ENCODE data around the gene SYNE1.
A peak's percentile ranks its signal among the peaks of the same experiment; 100 is the strongest.

The SYNE1 gene

DNA sequence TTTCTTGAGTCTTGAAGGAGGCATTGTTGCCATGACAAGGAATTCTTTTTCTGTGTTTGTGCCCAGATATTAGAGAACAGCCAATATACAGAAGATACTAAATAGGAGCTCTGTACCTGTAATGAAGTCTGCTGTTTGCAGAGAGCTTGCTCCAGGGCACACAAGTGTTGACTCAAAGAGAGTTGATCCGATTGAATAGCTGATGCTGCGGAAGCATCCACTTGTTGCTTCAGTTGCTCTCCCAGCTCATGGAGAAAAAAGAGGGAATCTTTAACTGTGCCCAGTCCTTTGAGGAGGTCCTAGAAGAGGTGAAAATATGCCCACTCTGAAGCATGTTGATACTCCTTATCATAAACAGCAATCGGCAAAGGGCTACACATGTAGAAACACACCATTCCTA lies 418.3 kb downstream of the SYNE1 start:
- DNase-seq, result peak; percentile 59

DNA sequence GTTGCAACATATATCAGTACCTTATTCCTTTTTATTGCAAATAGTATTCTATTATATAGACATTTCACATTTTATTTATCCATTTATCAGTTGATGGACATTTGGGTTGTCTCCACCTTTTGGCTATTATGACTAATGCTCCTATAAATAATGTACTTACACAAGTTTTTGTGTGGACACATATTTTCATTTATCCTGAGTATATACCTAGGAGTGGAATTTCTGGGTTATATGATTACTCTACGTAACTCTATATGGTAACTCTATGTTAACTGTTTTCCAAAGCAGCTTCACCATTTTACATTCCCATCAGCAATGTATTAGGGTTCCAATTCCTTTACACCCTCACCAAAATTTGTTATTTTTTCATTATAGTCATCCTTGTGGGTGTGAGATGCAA lies 424.7 kb downstream of the SYNE1 start:
- no peak for DNase-seq

DNA sequence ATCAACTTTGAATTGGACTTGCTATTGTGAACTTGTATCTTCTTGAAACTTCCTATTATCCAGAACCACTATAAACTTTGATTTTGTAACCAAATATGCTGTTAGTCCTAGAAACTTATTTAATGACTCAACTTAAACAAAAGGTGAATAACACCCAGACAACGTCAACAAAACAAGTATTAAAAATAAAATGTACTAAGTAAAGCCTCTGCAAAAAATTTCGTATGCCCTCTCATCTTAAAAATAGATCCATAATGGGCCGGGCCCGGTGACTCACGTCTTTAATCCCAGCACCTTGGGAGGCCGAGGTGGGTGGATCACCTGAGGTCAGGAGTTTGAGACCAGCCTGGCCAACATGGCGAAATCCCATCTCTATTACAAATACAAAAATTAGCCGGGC lies 428.0 kb downstream of the SYNE1 start:
- DNase-seq, result no peak

DNA sequence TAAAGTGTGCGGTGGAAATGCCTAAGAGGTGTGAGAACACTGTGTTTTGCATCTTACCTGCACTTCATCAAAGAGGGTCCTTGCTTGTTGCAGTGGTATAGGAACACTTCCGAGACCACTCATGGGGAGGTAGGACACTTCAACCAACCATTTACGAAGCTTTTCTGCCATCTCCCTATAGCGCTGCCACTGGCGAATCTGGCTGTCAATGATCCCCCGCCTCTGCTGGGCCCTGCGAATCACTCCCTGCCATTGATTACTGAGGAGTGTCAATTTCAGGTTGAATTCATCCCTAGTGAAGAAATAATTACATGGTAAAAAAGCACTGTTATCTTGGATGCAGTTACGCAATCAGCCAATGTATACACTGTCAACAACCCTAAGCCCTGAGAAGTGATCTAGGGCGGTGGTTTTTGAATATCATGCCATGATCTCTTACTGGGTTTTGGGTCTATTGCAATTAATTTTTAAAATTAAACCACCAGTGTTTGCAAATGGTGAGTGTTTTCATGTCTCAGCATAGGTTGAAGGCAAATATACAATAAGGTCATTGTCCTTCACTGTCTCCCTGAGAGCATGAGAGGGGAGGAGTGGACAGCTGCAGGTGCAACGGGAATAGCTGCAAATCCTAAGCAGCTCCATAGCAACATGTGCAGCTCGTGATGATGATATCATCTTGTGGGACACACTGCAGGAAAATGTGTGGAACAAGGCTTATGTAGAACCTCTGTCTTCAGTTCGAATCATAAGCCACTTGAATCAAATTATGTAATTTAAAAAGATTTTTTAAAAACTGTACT lies 429.0 kb downstream of the SYNE1 start:
- peak; percentile 8 for DNase-seq

DNA sequence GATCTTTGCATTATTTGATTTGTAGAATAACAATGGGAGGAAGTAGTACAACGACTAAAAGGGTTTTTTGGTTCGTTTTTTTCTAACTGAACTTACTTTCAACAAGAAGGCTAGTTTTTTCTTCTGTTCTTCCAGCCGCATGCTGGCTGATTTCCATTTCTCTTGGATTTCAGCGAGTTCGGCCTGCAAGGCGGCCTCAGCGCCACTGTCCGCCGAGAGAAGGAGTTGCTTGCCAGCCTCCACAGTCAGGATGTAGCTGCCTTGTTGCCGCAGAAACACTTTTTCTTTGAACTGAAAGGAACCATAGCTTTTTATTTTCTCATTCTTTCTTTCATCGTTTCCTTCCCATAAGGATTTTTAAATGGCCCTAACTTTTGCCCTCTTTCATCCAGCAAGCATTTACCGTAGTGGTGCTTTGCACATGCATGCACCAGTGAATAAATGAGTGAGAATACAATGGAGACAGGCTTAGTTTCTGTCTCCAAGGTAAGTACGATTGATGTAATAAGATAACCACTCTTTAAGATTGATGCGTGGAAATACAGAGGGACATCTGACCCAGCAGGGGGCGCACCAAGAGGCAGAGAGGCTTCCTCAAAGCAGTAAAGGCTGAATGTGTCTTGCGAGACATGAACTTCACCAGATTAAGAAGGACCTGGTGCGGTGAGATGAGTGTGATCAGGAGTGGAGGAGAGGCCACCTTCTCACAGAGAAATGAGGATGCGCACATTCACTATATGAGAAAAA lies 430.9 kb downstream of the SYNE1 start:
- no peak for DNase-seq

DNA sequence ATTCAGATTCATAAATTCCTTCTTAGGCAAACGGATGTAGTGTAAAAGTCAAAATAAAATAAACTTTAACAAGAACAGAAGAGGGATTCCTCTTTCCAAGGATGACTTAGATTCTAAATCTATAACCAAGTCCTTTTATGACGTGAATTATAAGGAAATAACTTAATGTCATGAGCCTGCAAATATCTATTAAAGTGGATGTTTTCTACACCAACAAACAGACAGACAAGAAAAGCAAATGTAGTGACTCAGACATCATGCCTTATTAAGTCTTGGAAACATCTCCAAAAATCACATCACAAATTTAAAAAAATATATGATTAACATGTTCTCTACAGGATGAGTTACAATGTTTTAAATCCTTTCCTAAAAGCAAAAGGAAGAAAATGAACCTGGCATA lies 432.6 kb downstream of the SYNE1 start:
- DNase-seq, result no peak

DNA sequence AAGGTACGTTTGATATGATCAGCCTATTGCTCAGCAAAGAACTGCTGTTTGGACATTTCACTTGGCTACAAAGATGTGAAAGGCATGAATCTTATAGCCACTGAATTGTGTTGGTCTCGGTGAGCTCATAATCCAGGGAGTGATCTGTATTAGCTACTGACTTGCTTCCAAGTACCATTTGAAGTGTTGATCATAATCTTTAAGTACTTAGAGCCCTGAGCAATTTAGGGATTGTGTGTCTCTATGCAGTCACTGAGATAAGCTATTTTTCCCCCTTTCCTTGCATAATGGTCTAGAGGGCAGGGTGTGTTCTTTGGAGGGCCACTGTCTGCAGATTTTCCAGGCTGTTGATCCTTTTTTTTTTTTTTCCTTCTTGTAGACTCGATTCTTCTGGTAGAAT lies 436.0 kb downstream of the SYNE1 start:
- DNase-seq, result no peak

DNA sequence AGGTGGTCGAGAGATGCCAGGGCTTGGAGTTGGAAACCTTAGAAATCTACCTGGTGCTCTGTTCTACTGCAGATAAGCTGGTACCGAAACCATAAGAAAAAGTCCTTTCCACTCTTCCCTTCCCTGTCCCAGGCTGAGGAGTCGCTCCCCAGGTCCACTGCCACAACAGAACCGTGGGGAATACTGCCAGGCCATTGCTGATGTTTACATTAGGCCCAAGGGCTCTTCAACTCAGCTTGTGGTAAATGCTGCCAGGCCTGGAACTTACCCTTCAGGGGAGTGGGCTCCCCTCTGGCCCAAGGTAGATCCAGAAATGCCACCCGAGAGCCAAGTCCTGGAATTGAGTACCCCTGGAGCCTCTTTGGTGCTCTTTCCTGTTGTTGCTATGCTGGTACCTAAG lies 441.3 kb downstream of the SYNE1 start:
- peak; percentile 50 for DNase-seq

DNA sequence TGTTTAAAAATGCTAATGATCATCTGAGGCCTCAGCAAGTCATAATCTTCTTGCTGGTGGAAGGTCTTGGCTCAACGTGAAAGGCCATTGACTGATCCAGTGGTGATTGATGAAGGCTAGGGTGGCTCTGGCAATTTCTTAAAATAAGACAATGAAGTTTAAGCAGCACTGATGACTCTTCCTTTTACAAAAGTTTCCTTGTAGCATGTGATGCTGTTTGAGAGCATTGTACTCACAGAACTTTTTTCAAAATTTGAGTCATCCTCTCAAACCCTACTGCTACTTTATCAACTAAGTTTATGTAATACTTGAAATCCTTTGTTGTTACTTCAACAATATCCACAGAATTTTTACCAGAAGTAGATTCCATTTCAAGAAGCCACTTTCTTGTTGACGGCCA lies 447.4 kb downstream of the SYNE1 start:
- no peak for DNase-seq

DNA sequence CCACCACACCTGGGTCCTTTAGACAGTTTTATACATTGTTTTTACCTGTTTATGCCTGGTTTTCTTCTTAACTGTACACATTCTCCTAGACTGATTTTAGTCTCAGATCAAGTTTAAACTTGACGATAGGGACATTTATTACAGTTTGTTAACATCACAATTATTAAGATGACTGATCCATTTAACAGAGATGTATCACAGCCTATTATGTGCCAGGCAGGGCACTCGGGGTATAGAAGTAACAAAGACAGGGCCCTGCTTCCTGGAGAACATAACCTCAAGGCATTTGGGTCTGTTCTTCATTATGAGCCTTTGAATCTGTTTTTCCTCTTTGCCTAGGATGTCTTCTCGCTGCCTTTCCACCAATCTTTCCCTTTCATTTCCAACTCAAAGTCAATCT lies 449.2 kb downstream of the SYNE1 start:
- DNase-seq, result no peak

DNA sequence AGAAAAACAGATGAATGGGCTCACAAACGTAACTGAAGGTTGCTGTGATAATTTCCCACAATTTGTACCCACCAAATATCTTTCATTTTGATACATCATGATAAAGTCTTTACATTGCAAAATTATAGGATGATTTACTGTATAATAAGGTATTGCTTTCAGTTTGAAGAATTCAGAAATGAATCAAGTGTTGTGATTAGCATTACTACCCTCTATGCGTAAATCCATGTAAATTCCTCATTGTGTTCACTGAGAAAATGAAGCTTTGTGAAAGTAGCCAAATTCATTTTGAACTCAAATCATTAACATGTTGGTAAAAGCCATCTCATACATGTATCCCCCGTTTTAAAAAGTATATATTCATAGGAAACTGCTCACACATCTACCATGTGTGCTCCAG lies 450.3 kb downstream of the SYNE1 start:
- no peak for DNase-seq

DNA sequence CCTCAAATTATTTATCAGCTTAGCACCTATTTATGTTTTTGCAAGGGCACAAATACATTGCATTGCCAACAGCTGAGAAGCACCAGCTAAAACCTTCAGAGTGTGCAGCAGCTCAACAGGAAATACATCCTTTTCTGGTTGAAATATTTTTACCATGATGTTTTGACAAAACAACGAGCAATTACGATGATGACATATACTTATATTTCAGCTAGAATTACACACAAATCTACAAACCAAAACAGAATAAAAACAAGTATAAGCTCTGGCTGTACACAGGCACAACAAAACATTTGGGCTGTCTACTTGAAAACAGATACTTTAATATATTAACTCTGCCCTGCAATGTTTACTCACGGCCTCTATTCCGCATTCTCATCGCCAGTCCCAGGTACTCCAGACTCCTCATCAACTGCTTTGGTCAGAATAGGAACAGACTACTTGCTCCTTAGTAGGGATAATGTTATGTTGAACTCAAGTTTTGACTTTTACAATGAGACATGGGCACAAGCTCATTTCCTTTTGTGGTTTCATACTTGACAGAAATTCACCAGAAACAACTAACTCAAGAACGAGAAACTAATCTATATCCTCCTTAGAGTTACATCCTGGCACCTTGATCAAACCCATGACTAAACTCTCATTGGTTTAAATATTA lies 452.1 kb downstream of the SYNE1 start:
- DNase-seq, result peak; percentile 11

DNA sequence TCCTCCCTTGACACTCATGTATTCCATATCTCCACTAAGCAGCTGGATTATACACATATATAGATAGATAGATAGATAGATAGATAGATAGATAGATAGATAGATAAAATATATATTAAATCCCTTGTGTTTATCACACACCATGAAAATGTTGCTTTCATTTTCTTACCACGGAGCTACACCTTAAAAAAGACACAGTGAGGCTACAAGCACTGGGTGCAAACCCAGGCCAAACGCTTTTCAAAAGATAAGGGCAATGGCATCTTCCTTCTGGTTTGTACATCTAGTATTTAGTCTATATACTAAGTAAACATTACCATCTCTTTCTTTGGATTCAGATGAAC lies 452.6 kb downstream of the SYNE1 start:
- no peak for DNase-seq

DNA sequence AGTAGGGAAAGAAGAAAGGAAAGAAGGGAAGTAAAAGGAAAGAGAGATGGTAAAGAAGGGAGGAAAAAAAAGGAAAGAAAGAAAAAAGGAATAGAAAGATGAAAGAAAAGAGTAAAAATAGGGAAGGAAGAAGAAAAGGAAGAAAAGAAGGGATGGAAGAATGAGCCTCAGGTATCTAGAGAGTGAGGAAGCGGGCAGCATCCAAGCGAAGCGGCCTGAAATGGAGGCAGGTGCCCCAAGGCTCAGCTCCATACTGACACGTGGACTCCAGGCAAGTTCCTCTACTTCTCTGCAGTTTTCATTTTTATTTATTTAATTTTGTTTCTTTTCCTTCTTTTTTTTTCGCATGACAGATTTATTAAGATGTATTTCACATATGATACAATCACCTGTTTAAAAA lies 456.6 kb downstream of the SYNE1 start:
- no peak for DNase-seq

DNA sequence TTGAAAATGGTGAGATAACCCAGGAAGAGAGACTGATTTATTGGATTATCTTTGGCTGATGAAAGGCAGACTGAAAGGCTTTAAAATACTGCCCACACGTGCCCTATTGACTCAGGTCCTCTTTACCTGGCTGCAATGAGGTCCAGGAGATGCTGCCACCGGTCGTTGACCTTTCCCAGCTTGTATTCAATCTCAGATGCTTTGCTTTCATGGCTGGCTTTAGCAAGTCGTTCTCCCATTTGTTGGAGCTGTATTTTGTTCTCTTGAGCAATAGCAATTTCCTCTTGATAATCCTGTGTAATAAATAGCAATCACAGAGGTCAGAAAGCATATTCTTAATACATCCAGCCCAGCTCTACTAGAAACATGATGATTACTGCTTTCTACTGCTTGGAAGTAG lies 460.9 kb downstream of the SYNE1 start:
- DNase-seq, result no peak

DNA sequence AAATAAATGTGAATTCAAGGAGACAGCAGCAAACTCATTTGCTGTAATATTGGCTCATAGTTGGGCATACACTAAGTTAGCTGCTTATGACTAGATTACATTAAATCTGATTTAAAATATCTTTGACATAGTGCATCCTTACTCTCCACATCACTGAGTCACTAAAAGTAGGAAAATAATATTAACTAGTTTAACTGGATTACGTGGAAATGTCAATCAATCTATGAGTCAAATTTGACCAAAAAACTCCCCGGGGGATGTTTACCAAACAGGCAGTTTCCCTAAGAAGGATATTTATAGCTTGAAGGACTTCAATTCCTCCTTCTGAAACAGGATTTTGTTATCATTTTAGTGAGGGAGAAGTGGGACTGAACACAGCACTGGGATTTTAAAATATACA lies 463.2 kb downstream of the SYNE1 start:
- no peak for DNase-seq

DNA sequence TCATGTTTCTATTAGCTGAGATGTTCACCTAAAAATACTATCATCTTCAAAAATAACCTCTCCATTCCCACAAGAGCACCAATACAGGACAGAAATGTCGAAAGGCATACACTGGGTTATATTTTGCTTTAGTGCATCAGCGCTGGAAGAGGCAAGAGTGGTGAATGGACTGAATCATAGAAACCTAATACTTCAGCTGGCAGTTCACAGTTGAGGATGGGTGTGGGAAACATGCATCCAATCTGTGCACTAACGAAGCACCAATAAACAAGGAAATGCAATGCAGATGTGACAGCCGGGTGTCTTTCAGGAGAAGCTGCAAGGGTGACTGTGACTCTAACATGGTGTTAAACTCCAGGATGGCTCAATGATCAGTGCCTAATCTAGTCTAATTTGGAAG lies 463.8 kb downstream of the SYNE1 start:
- DNase-seq, result no peak

DNA sequence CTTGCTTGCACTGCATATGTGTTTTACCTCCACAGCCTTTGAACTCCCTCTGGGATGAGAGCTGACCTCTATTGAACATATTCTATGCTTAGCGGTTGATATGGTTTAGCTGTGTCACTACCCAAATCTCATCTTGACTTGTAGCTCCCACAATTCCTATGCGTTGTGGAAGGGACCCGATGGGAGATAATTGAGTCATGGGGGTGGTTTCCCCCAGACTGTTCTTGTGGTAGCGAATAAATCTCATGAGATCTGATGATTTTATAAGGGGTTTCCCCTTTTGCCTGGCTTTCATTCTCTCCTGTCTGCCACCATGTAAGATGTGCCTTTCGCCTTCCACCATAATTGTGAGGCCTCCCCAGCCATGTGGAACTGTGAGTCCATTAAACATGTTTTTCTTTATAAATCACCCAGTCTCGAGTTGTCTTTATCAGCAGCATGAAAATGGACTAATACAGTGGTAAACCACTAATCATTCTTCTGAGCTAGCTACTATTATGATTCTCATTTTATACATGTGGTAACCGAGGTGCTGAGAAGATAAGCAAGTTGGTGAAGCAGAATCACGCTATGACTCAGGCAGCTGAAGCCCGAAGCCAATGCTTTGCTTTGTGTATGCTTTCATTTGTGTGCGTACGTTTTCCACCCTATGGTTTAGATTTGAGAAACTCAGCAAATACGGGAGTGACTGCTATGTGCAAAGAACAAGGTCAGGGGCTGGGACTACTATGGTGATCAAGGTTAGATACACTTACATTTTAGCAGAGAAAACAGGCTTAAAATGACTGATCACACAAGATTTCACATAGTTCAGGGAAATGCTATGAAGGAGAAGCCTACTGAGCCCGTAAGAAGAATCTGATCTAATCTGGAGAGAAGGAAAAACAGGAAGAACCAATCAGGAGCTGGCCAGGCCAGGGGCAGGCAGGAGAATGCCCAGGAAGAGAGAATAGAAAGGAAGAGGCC lies 466.2 kb downstream of the SYNE1 start:
- DNase-seq, result no peak

DNA sequence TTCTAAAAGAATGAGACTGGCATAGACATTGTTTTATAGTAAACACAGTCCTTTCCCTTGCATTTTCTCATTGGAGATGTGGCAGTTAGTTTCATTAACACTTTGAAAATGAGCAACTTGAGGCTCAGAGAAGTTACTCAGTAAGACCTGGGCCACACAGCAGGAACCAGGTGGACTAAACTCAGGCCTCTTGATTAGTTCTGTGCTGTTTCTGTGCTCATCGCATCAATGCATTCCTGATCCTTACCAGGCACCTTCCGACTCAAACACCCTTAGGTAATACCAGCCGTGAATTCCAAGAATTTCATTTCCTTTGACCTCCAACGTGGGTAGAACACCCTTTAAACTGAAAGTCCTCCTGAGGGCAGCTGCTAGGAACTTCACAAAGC lies 466.9 kb downstream of the SYNE1 start:
- no peak for DNase-seq

DNA sequence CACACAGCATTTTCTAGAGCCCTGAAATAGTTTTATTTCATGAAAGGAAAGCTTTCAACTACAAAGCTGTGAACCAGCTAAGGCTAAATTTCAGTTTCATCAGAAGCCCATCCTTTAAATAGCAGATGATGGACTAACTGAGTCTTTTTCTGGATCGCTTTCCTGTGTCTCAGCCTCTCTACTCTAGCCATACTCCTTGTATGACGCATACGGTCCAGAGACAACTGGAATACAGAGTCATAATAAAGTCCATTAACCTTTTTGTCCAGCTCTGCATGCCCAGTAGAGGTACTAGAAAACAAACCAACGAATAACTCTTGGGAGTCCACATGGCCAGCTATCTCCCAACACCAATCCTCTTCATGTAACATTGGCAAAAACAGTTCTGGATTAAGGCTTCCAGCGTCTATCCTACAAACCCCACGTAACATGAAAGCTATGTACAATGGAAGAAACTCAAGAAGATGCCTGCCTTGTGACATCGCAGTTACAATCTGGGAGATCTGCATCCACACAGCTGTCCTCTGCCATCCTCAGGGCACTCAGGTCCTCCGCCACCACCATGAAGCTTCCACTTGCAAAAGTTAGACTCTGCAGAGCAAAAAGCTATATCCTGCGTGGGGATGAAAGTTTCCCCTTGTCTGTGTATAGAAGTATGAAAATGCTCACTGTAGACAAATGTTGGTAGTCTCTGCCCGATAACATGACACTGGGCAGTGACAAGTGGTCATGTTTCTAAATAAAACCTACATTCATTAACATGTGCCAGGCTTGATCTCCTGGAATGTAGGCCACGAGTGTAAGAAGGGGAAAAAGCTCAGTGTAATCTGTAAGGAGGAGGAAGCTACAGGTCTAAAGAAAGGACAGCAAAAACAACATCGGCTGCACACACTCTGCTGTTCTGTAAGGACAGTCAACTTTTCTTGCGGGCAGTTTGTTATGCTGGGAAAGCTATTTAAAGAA lies 469.2 kb downstream of the SYNE1 start:
- DNase-seq, result no peak

DNA sequence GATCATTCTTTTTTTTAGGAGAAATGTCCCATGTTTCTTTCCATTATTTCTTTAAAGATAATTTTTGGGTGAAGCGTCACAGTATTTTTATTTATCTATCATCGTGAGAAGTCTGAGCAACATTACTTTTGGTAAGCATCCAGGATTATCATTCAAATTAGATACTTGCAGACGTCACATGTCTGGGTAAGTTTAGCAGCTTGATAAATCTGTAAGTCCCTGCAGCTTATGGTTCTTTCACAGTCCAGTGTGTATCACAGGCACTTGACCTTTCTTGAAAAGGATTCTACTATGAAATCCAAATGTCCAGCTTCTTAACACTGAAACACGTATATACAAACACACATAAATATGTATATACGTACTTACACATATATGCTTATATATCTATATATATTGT lies 470.3 kb downstream of the SYNE1 start:
- DNase-seq, result no peak

DNA sequence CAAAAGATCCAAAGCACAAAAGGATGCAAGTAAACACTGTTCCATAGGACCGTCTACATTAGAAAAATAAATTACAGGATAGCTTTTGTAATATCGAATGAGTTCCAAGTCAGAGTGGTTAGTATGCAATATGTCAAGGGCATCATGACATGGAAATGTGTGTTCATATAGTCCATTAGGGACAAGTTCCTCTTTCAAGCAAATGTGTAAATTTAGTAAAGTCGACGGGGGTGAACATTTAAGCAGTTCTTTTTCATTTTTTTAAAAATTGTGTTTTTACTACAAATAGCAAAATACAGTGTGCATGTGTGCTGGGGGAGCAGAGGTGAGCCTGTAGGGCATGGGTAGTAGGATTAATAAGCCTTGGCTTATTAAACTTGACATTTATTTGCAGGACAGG lies 470.7 kb downstream of the SYNE1 start:
- DNase-seq, result no peak

All from NCI-H2029 (cell line).